Smooth muscle cell (in vitro differentiated cells): ENCODE results near the gene ASAP2. TPM values are rescaled to one million over a fixed set of nuclear protein-coding genes. Genes with fewer than 3 reads are reported as not detected.

Experiments
- DNase-seq: peaks from one replicate; lab custom pipeline; 2025; ENCODE audit not compliant: unreplicated experiment; lab: John Stamatoyannopoulos, UW
- H2AFZ ChIP-seq: fragments of 200-600 bp; sonication (generic); 2 replicates; pipeline ENCODE4 v1.6.0; 2016; ENCODE audit warnings: antibody characterized with exemption, low read depth, mild to moderate bottlenecking
- H3F3A ChIP-seq: fragments of 200-600 bp; sonication (generic); 2 replicates; pipeline ENCODE4 v1.6.0; 2017; ENCODE audit warnings: antibody characterized with exemption, low read depth
- H3K27ac ChIP-seq: fragments of 200-600 bp; sonication (generic); 2 replicates; pipeline ENCODE4 v1.5.1; 2016; ENCODE audit warnings: low read depth, mild to moderate bottlenecking
- H3K27me3 ChIP-seq: fragments of 200-600 bp; sonication (generic); 2 replicates; pipeline ENCODE4 v1.6.1; 2016; ENCODE audit warnings: low read depth, mild to moderate bottlenecking
- H3K36me3 ChIP-seq: fragments of 200-600 bp; sonication (generic); 2 replicates; pipeline ENCODE4 v1.5.1; 2016; ENCODE audit warnings: low read depth
- H3K4me1 ChIP-seq: fragments of 200-600 bp; sonication (generic); 2 replicates; pipeline ENCODE4 v1.5.1; 2016; ENCODE audit warnings: low read depth
- H3K4me2 ChIP-seq: fragments of 200-600 bp; sonication (generic); 2 replicates; pipeline ENCODE4 v1.6.0; 2016; ENCODE audit warnings: mild to moderate bottlenecking
- H3K4me3 ChIP-seq: fragments of 200-600 bp; sonication (generic); 2 replicates; pipeline ENCODE4 v1.5.1; 2016; ENCODE audit warnings: mild to moderate bottlenecking
- H3K79me2 ChIP-seq: fragments of 200-600 bp; sonication (generic); 2 replicates; pipeline ENCODE4 v1.6.0; 2016; ENCODE audit warnings: low read depth, mild to moderate bottlenecking
- H3K9ac ChIP-seq: fragments of 200-600 bp; sonication (generic); 2 replicates; pipeline ENCODE4 v1.6.0; 2016; ENCODE audit warnings: low read depth
- H3K9me3 ChIP-seq: fragments of 200-600 bp; sonication (generic); replicated peaks from 2 replicates; pipeline ENCODE4 v1.5.1; 2016; ENCODE audit warnings: low read depth
- H4K20me1 ChIP-seq: fragments of 200-600 bp; sonication (generic); 2 replicates; pipeline ENCODE4 v1.6.0; 2016; ENCODE audit warnings: low read depth
- WGBS: methylation state at CpG from one replicate; pipeline ENCODE4 v1.1.7; 2016; ENCODE audit warnings: low lambda C conversion rate; 5-methylcytosine and 5-hydroxymethylcytosine counted together
- polyA plus RNA-seq: library from polyadenylated mRNA; unstranded; fragments of >200 nt; fragmentation: Nextera tagmentation; extraction: Ambion mirVana; gene quantifications from 2 replicates; pipeline ENCODE4 v1.2.1, GENCODE V29; 2016
- total RNA-seq: library from RNA; depleted of rRNA; stranded (reverse); fragments of >200 nt; gene quantifications from 2 replicates; pipeline ENCODE4 v1.2.3, GENCODE V29; 2014
- TF ChIP-seq, protein P1 (sequence below): fragments of 200-600 bp; sonication (generic); IDR thresholded peaks from 2 replicates; pipeline ENCODE4 v1.5.1; 2017; ENCODE audit warnings: borderline replicate concordance, mild to moderate bottlenecking, antibody characterized with exemption; ENCODE audit not compliant: insufficient read depth, poor library complexity, severe bottlenecking

The ASAP2 gene
- total and polyA plus RNA-seq, 2 experiments from 2014 or later, result 8.8 to 23.1 TPM

DNA sequence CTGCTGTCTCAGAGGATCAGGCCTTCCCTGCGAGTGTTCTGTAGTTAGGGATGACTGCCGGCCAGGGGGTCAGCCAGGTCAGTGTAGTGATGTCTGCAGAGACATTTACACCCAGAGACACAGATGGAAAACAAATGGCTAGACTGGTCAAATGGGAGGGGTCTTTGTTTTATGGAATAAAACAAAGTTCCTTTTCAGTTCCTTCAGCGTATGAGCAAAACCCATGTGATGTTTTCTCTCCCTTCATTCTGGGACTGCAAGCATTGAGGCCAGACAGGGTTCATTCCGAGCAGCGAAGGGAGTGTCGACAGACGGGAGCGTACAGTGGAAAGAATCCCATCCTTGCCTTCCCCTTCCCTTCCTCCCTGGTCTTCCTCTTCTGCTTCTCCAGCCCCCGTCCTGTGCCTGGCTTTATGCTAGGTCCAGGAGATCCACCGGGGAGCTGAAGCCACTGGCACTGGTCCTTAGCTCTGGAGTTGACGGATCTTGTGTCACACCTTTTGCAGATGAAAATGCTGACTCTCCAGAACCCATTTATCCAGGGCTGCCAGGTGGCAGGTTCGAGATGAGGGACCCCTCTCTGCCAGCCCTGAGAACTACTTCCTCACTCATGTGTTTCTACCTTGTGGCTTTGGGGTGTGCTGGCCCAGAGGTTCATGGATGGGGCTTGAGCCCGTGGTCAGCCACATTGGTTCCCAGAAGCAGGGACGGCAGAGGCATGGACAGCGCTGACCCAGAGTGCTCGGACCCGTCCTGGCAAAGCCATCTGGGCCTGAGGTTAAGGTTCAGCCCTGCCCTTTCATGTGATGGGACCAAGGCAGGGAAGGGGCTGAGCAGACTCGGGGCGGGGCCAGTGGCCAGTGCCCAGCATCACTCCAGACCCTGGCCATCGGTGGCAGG, 192.5 kb downstream of the ASAP2 start:
- Histone ChIP-seq H3K27me3 (no peaks in the 10 kb centered on the region), H3K4me1 (no peaks in the 10 kb centered on the region), H2AFZ (no peak overlapping the region), H3K9me3 (no peaks in the 10 kb centered on the region), H3F3A (no peaks in the 10 kb centered on the region), H3K4me2 (no peak overlapping the region), H3K27ac (no peak overlapping the region), H3K36me3 (no peaks in the 10 kb centered on the region), H3K79me2 (no peaks in the 10 kb centered on the region), H3K4me3 (no peak overlapping the region), H3K9ac (no peak overlapping the region), H4K20me1 (no peaks in the 10 kb centered on the region)
- no peak for DNase-seq
- TF ChIP-seq, protein P1, sequence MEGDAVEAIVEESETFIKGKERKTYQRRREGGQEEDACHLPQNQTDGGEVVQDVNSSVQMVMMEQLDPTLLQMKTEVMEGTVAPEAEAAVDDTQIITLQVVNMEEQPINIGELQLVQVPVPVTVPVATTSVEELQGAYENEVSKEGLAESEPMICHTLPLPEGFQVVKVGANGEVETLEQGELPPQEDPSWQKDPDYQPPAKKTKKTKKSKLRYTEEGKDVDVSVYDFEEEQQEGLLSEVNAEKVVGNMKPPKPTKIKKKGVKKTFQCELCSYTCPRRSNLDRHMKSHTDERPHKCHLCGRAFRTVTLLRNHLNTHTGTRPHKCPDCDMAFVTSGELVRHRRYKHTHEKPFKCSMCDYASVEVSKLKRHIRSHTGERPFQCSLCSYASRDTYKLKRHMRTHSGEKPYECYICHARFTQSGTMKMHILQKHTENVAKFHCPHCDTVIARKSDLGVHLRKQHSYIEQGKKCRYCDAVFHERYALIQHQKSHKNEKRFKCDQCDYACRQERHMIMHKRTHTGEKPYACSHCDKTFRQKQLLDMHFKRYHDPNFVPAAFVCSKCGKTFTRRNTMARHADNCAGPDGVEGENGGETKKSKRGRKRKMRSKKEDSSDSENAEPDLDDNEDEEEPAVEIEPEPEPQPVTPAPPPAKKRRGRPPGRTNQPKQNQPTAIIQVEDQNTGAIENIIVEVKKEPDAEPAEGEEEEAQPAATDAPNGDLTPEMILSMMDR, result no peak
- whole genome bisulfite sequencing, result 78% methylated on average over 20 of the region's 20 CpGs

DNA sequence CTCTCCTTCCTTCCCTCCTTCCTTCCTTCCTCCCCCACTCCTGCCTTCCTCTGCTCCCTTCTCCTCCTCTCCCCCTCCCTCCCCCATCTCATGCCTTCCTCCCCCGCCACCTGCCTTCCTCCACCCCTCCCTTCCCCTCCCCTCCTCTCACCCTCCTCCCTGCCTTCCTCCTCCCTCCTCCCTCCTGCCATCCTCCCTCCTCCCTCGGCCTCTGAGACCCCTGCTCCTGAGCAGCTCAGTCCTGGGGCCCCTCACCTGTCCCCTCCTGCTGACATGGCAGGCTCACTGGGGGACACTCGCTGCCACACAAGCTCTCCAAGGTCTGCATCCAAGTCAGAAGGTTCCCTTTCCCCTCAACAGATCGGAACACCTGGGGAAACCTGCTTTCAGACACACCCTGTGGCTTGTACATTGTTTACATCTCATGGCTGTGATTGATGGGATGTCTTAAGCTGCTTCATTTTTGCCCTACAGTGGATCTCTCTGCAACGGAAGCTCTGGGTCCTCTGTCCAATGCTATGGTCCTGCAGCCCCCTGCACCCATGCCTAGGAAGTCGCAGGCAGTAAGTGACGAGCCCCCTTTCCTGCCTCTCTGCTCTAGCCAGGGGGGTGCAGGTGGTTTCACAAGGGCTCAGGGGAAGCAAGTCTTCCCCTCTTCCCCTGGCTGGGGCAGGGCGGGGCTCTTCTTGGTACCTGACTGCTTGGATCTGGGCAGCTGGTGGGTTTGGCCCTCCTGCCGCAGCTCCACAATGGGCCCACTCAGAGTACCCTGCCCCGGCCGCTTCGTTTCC, 193.9 kb downstream of the ASAP2 start:
- Histone ChIP-seq H3K36me3 (no peaks in the 10 kb centered on the region), H3K4me2 (no peak overlapping the region), H2AFZ (no peak overlapping the region), H3K27me3 (no peaks in the 10 kb centered on the region), H3K9me3 (no peaks in the 10 kb centered on the region), H4K20me1 (no peaks in the 10 kb centered on the region), H3K9ac (no peak overlapping the region), H3K27ac (no peak overlapping the region), H3K4me3 (no peak overlapping the region), H3F3A (no peaks in the 10 kb centered on the region), H3K4me1 (no peaks in the 10 kb centered on the region), H3K79me2 (no peaks in the 10 kb centered on the region)
- WGBS, result 96% methylated on average over 10 of the region's 12 CpGs
- no peak for DNase-seq
- TF ChIP-seq, protein P1, result no peak

GRCh38 chr2:9401059-9401547, 194.5 kb downstream of the ASAP2 start:
- H3K36me3 ChIP-seq, result no peaks in the 10 kb centered on the region
- 94% methylated on average over 12 of the region's 12 CpGs for WGBS
- H3K27ac ChIP-seq, result no peak overlapping the region
- H3K79me2 ChIP-seq, result no peaks in the 10 kb centered on the region
- no peak overlapping the region for H3K4me2 ChIP-seq
- no peak overlapping the region for H3K9ac ChIP-seq
- no peaks in the 10 kb centered on the region for H4K20me1 ChIP-seq
- no peak for DNase-seq
- H3K4me3 ChIP-seq, result no peak overlapping the region
- H2AFZ ChIP-seq, result no peak overlapping the region
- no peaks in the 10 kb centered on the region for H3K9me3 ChIP-seq
- H3K27me3 ChIP-seq, result no peaks in the 10 kb centered on the region
- H3F3A ChIP-seq, result no peaks in the 10 kb centered on the region
- H3K4me1 ChIP-seq, result no peaks in the 10 kb centered on the region
- TF ChIP-seq, protein P1, result no peak
